ENCODE measurements around the gene ACLY.
A peak's percentile ranks its signal among the peaks of the same experiment; 100 is the strongest.

ACLY gene

DNA sequence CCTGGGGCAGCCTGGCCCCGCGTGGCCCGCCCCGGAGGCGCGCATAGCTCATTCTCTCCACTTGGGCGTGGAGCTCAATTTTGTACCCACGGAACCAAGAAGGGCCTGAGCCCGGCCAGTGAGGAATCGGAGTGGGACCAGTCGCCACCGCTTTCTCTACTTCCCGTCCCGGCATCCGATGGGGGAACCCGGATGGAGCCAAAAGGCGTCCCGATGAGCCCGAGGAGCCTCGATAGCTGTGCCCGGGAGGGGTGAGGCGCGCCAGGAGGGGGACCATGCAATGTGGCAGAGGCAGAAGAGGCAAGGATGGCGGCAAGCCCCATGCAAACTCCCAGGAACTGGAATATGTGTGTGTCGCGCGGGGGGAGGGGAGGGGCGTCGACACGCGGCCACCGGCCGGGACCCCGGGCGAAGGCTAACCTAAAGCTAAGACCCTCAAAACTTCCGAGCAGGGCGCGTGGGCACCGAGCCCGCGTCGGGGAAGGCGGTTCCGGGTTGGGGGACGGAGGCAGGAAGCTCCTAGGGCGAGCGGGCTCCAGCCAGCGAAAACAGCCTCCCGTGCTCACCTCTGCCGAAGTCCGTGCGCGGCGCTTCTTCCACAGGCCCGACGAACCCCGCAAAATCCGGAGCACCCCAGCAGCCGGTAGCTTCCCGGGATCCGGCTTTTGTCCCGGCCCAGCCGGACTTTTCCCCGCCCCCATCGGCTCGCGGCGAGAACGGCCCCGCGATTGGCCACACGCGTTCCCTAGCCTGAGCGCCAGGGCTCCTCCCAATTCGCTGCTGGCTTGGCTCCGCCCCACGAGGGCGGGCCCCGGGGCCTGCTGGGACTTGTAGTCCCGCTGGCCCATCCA, at the start of gene ACLY:
ACLY (minus strand) TSS at position 638 of the 851 bp plus-strand sequence. CDS start 5,078 bp downstream, outside the sequence.
- Histone ChIP-seq H3K27me3 (no peaks in the 10 kb centered on the region), H3K9me3 (no peaks in the 10 kb centered on the region), H3K27ac (peak within 1 kb of the TSS; percentile 80), H3K36me3 (peaks cover 2% of the 10 kb centered on the region), H3K4me1 (ENCODE audit: control insufficient read depth in 1 of 2, insufficient read depth in 1 of 2, low read depth in 1 of 2, low read length in 1 of 2) (peaks cover 16 to 21% of the 10 kb centered on the region in 2 experiments), H3K4me3 (ENCODE audit: low read depth in 1 of 2, low read length in 1 of 2) (peak within 1 kb of the TSS; percentile 82 to 97)
- TF ChIP-seq, protein P1, sequence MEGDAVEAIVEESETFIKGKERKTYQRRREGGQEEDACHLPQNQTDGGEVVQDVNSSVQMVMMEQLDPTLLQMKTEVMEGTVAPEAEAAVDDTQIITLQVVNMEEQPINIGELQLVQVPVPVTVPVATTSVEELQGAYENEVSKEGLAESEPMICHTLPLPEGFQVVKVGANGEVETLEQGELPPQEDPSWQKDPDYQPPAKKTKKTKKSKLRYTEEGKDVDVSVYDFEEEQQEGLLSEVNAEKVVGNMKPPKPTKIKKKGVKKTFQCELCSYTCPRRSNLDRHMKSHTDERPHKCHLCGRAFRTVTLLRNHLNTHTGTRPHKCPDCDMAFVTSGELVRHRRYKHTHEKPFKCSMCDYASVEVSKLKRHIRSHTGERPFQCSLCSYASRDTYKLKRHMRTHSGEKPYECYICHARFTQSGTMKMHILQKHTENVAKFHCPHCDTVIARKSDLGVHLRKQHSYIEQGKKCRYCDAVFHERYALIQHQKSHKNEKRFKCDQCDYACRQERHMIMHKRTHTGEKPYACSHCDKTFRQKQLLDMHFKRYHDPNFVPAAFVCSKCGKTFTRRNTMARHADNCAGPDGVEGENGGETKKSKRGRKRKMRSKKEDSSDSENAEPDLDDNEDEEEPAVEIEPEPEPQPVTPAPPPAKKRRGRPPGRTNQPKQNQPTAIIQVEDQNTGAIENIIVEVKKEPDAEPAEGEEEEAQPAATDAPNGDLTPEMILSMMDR (IDR thresholded peaks at IDR 0.05) = no peak

DNA sequence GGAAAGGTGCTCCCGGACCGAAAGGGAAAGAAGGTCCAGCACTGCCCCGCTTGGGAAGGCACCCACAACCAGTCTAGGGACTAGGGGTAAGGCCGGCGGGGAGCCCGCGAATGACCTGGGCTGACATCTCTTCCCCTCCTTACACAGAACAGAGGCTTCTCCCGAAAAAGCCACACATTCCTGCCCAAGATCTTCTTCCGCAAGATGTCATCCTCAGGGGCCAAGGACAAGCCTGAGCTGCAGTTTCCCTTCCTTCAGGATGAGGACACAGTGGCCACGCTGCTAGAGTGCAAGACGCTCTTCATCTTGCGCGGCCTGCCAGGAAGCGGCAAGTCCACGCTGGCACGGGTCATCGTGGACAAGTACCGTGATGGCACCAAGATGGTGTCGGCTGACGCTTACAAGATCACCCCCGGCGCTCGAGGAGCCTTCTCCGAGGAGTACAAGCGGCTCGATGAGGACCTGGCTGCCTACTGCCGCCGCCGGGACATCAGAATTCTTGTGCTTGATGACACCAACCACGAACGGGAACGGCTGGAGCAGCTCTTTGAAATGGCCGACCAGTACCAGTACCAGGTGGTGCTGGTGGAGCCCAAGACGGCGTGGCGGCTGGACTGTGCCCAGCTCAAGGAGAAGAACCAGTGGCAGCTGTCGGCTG, 49.3 kb upstream of the ACLY start:
- Histone ChIP-seq H3K36me3 (peaks cover 23% of the 10 kb centered on the region), H3K9me3 (no peaks in the 10 kb centered on the region), H3K4me3 (ENCODE audit: low read depth in 1 of 2, low read length in 1 of 2) (no peak overlapping the region), H3K4me1 (ENCODE audit: control insufficient read depth in 1 of 2, insufficient read depth in 1 of 2, low read depth in 1 of 2, low read length in 1 of 2) (peaks cover 20 to 22% of the 10 kb centered on the region in 2 experiments), H3K27ac (no peak overlapping the region), H3K27me3 (no peaks in the 10 kb centered on the region)
- TF ChIP-seq, protein P1 (IDR thresholded peaks at IDR 0.05) = no peak

DNA sequence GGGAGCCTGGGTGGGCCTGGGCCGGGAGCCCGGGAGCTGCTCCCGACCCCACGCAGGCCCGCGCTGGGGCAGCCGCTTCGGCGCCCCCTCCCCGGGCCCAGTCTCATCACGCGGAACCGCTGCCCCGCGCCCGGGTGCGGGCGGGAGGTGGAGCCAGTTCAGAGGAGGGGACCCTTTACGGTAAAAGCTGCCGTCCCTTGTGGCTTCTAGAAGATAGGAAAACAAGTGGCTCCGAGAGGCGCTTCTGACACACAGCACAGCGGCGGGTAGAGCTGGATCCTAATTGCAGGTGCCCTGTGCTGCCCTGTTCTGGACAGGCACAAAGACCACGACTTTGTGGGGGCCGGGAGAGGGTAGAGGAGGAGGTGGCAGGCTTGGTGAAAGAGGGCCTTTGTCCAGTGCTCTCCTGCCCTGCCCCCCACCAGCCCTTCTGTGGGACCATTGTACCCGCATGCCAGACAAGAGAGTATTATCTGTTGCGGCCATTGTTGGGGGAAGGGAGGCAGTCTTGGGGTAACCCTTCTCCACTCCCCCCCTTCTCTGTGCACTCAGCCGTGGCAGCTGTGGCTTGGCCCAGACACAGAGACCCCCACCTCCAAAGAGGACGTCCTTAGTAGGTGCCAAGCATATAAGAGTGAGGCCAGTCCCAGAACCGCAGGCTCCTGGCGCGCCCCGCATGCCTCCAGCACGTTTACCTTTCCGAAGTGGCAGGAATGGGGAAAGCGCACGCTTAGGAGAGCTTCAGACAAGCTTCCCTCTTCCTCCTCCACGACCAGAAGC, 48.6 kb upstream of the ACLY start:
- H3K27ac ChIP-seq = peak overlapping the region; percentile 80
- TF ChIP-seq, protein P1 (IDR thresholded peaks at IDR 0.05) = no peak
- no peaks in the 10 kb centered on the region for H3K9me3 ChIP-seq
- H3K4me1 ChIP-seq (ENCODE audit: control insufficient read depth in 1 of 2, insufficient read depth in 1 of 2, low read depth in 1 of 2, low read length in 1 of 2) = peaks cover 20 to 22% of the 10 kb centered on the region in 2 experiments
- peaks cover 16% of the 10 kb centered on the region for H3K36me3 ChIP-seq
- peak overlapping the region; percentile 69 to 97 for H3K4me3 ChIP-seq (ENCODE audit: low read depth in 1 of 2, low read length in 1 of 2)
- no peaks in the 10 kb centered on the region for H3K27me3 ChIP-seq

DNA sequence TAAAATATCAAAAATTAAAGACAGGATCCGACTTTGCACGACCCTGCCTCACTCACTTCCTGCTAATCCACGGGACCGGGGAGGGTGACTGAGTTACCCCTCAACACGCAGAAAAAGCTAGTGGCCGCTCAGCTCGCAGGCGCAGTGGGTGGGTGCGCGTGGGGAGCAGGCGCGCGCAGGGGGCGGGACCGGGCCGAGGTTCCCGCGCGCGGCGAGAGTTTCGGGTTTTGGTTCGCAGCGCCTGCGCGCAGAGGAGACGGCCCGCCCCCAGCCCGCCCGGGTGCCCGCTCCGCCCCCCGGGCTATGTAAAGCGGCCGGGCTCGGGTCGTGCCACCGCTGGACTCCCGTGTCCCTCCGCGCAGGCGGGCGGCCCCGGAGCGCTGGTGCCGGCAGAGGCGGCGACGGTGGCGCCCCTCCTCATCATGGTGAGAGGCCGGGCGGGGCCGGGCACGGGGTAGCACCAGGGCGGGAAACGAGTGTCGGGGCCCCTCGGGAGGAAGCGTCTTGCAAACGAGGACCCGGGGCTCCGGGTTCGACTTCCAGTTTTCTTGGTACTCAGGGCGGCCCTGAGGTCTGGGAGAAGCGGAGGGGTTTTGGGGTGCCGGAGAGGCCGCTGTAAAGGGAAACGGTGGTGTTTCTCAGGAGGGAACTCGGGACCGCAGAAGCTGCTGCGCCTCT, 47.9 kb upstream of the ACLY start, which contains the start of gene CNP:
CNP (plus strand) TSS at position 333 of the 678 bp plus-strand sequence; CDS start at position 423, 90 bp downstream.
- Histone ChIP-seq H3K27ac (peak within 1 kb of the TSS; percentile 80), H3K36me3 (peaks cover 8% of the 10 kb centered on the region), H3K9me3 (no peaks in the 10 kb centered on the region), H3K4me3 (ENCODE audit: low read depth in 1 of 2, low read length in 1 of 2) (peak within 1 kb of the TSS; percentile 69 to 97), H3K4me1 (ENCODE audit: control insufficient read depth in 1 of 2, insufficient read depth in 1 of 2, low read depth in 1 of 2, low read length in 1 of 2) (peaks cover 20 to 22% of the 10 kb centered on the region in 2 experiments), H3K27me3 (no peaks in the 10 kb centered on the region)
- TF ChIP-seq, protein P1 (IDR thresholded peaks at IDR 0.05) = no peak
